ENCODE measurements around the gene FBXL14. TPM values are rescaled to one million over a fixed set of nuclear protein-coding genes. Genes with fewer than 3 reads are reported as not detected.
A peak's percentile ranks its signal among the peaks of the same experiment; 100 is the strongest.

The FBXL14 gene
- total RNA-seq, 1 experiment from 2014 or later: 19.3 TPM

DNA sequence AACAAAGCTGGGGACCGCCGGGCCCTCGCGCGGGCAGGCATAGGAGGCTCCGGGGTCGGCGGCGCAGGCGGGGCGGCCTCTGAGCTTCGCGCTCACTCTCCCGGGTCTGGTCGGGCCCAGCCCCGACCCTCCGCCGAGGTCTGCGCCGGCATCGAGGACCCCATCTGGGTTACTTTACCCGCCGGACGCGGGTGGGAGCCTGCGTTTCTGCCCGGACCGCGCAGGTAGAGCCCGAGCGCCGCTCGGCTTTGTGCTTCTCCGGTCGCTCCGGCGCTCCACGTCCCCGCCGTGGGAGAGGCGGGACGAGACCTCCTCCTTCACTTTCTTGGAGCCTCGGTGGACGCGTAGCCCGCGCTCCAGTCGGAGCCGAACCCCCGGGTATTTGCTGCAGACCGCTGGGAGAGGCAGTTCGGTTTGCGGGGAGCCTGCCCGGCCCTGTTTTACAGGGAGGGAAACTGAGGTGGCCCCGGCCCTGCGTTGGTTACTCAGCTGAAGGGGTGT lies 63.2 kb downstream of the FBXL14 start:
- Histone ChIP-seq H3K4me1 (ENCODE audit: insufficient read depth, low read length, poor library complexity, severe bottlenecking) (peaks cover 10% of the 10 kb centered on the region), H3K27me3 (replicated peaks; ENCODE audit: insufficient read depth, low read depth, low read length, poor library complexity) (peaks cover 34% of the 10 kb centered on the region), H3K36me3 (ENCODE audit: insufficient read depth, low read length, poor library complexity, severe bottlenecking) (no peaks in the 10 kb centered on the region), H3K9me3 (ENCODE audit: low read depth, low read length, poor library complexity, severe bottlenecking) (no peaks in the 10 kb centered on the region), H3K27ac (ENCODE audit: low read depth, low read length, poor library complexity, severe bottlenecking) (no peak overlapping the region), H3K4me3 (ENCODE audit: low read depth, low read length, poor library complexity, severe bottlenecking) (peak overlapping the region; percentile 50)
- POLR2A ChIA-PET (ENCODE audit: low non-redundant PET): no interaction called here
- intact Hi-C loops (cut with micrococcal nuclease; ENCODE audit: unreplicated experiment): no loop called here
- TF ChIP-seq CTCF (conservative IDR thresholded peaks at IDR 0.05; ENCODE audit: low read depth, low read length): no peak
- TF ChIP-seq EZH2 (IDR thresholded peaks at IDR 0.05; ENCODE audit: borderline replicate concordance, low read depth, low read length, poor library complexity, severe bottlenecking): peak; percentile 89
- CTCF ChIA-PET: no interaction called here
- no peak for DNase-seq (ENCODE audit: low spot score)
- BruUV-seq (replicated peaks): no TSS peak

DNA sequence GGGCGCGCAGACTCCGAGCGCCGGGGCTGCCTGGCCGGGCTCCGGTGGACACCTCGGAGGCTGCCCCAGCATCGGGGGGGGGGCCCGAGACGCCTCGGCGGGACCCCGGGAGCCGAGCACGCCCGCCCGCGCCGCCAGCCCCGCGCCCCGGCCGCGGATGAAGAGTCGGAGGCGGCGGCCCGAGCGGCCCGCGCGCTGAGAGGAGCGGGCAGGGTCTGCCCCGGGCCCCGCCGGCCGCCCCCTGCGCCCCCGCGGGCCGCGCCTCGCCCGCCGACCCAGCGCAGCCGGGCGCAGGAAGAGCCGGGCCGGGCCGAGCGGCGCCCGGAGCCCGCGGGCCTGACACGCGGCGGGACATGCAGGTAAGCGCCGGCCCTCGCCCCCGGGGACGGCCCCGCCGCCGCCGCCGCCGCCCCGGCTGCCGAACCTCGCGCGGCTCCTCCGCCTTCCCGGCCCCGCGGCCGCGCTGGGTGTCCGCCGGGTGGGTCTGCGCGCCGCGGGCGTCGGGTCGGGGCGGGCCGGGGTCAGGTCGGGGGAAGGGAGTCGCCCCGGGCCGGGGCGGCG lies 63.7 kb downstream of the FBXL14 start:
- intact Hi-C loops (cut with micrococcal nuclease; ENCODE audit: unreplicated experiment): no loop called here
- BruUV-seq (replicated peaks): no TSS peak
- no peaks in the 10 kb centered on the region for H3K9me3 ChIP-seq (ENCODE audit: low read depth, low read length, poor library complexity, severe bottlenecking)
- peaks cover 34% of the 10 kb centered on the region for H3K27me3 ChIP-seq (replicated peaks; ENCODE audit: insufficient read depth, low read depth, low read length, poor library complexity)
- no peak overlapping the region for H3K27ac ChIP-seq (ENCODE audit: low read depth, low read length, poor library complexity, severe bottlenecking)
- ChIA-PET POLR2A (ENCODE audit: low non-redundant PET) (no interaction called here), CTCF (no interaction called here)
- DNase-seq (ENCODE audit: low spot score): no peak
- no peaks in the 10 kb centered on the region for H3K36me3 ChIP-seq (ENCODE audit: insufficient read depth, low read length, poor library complexity, severe bottlenecking)
- H3K4me1 ChIP-seq (ENCODE audit: insufficient read depth, low read length, poor library complexity, severe bottlenecking): peaks cover 10% of the 10 kb centered on the region
- no peak for TF ChIP-seq EZH2 (IDR thresholded peaks at IDR 0.05; ENCODE audit: borderline replicate concordance, low read depth, low read length, poor library complexity, severe bottlenecking)
- no peak for TF ChIP-seq CTCF (conservative IDR thresholded peaks at IDR 0.05; ENCODE audit: low read depth, low read length)
- peak overlapping the region; percentile 50 for H3K4me3 ChIP-seq (ENCODE audit: low read depth, low read length, poor library complexity, severe bottlenecking)

DNA sequence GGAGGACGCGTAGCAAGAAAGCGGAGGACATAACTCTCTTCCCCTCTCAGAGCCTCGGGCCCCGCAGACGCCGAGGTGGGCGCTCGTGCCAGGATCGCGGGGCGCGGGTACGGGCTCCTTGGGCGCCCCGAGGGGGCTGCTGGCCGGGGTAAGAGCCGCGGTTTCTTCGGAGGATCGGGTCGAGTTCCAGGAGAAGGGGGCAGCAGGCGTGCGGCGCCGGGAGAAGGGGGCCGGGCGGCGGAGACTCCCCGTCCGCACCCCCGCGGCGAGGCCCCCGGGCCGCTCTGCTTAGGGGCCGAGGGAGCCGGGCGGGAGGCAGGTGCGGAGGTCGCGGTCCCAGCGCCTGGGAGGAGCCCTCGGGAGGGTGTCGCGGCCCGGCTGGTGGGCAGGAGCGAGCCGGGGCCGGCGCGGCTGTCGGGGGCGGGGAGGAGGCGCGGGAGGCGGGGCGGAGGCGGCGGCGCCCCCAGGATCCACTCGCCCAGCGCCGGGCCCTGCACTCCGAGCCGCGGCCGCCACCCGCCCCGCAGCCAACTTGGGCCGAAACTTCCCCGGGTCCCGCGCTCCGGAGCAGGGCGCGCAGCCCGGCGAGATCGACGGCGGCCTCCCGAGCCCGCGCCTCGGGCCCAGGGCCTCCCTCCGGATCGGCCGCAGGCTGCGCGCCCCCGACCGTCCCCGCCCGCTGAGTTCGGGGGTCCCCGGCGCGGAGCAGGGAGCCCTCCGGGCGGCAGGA lies 64.4 kb downstream of the FBXL14 start:
- DNase-seq (ENCODE audit: low spot score): no peak
- Histone ChIP-seq H3K27me3 (replicated peaks; ENCODE audit: insufficient read depth, low read depth, low read length, poor library complexity) (peaks cover 34% of the 10 kb centered on the region), H3K9me3 (ENCODE audit: low read depth, low read length, poor library complexity, severe bottlenecking) (no peaks in the 10 kb centered on the region), H3K36me3 (ENCODE audit: insufficient read depth, low read length, poor library complexity, severe bottlenecking) (no peaks in the 10 kb centered on the region), H3K4me1 (ENCODE audit: insufficient read depth, low read length, poor library complexity, severe bottlenecking) (peaks cover 10% of the 10 kb centered on the region), H3K27ac (ENCODE audit: low read depth, low read length, poor library complexity, severe bottlenecking) (no peak overlapping the region), H3K4me3 (ENCODE audit: low read depth, low read length, poor library complexity, severe bottlenecking) (peak overlapping the region; percentile 50)
- ChIA-PET CTCF (no interaction called here), POLR2A (ENCODE audit: low non-redundant PET) (no interaction called here)
- intact Hi-C loops (cut with micrococcal nuclease; ENCODE audit: unreplicated experiment): no loop called here
- TF ChIP-seq CTCF (conservative IDR thresholded peaks at IDR 0.05; ENCODE audit: low read depth, low read length) (no peak), EZH2 (IDR thresholded peaks at IDR 0.05; ENCODE audit: borderline replicate concordance, low read depth, low read length, poor library complexity, severe bottlenecking) (no peak)
- no TSS peak for BruUV-seq (replicated peaks)
